Measurements from ENCODE around the gene MYL3. TPM values are rescaled to one million over a fixed set of nuclear protein-coding genes. Genes with fewer than 3 reads are reported as not detected.

The MYL3 gene
- total and polyA plus RNA-seq, 2 donors = 4.0 to 19.8 TPM

DNA sequence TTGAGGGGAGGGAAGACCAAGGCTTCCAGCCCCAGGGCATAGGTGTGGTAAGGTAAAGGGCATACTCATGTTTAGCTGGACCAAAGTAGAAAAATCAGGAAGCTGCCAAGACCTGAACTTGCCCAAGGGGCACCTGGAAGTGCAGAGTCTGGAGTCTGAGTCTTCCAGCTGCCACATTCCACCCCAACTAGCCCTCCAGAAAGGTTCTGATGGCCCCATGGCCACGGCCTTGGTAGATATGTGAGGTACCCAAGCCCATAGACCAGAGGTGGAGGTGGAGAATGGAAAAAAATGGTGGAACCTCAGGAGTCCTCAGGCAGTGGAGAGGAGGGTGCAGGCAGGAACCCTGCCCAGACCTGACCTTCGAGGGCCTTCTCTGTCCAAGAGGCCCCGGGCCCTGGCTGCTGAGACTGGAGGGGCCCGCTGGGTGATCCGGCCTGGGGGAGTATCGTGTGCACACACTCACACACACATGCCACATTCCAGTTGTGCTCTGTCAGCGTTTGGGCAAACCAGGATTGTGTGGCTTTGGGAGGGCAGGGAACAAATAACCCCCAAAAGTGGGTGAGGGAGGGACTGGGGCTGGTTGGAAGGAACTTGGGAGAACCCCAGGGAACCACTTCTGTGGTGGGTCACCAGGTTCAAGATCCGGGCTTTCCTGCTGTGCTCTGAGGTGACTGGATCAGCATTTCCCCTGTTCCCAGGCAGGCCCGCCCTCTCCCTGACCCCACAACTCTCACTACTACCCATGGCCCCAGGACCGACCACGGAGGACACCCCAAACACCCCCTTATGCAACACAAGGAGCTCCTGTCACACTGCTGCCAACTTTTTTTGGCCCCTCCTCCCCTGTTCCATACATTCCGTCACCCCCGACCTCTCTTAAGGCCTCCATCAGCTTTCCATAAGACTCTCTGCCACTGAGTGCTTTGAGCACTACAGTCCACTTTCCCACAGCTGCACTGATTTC, 11.6 kb downstream of the MYL3 start:
- H3K36me3 ChIP-seq (ENCODE audit: insufficient read depth) = no peaks in the 10 kb centered on the region
- 87% methylated on average over 13 of the region's 13 CpGs for WGBS
- no peak overlapping the region for H3K27ac ChIP-seq (ENCODE audit: low read depth)
- no peak overlapping the region for H3K4me3 ChIP-seq (ENCODE audit: low read depth, low read length)
- DNase-seq (ENCODE audit: extremely low spot score) = no peak
- H3K4me1 ChIP-seq (ENCODE audit: insufficient read depth) = no peaks in the 10 kb centered on the region

DNA sequence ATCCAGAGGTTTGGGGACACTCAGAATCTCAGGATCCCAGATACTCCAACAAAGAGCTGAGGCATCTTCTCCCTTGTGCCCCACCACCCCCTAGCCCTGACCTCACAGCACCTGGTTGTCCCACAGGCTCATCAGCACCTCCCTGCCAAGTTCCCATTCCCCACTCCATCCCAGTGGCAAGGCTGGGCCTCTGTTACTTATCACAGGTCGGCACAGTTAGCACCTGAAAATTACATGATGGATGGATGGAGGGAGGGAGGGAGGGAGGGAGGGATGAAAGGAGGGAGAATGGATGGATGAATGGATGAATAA, 12.8 kb downstream of the MYL3 start:
- Histone ChIP-seq H3K4me3 (ENCODE audit: low read depth, low read length) (no peak overlapping the region), H3K36me3 (ENCODE audit: insufficient read depth) (no peaks in the 10 kb centered on the region), H3K4me1 (ENCODE audit: insufficient read depth) (no peaks in the 10 kb centered on the region), H3K27ac (ENCODE audit: low read depth) (no peak overlapping the region)
- no peak for DNase-seq (ENCODE audit: extremely low spot score)
- 67% methylated on average over 1 of the region's 1 CpG for WGBS

DNA sequence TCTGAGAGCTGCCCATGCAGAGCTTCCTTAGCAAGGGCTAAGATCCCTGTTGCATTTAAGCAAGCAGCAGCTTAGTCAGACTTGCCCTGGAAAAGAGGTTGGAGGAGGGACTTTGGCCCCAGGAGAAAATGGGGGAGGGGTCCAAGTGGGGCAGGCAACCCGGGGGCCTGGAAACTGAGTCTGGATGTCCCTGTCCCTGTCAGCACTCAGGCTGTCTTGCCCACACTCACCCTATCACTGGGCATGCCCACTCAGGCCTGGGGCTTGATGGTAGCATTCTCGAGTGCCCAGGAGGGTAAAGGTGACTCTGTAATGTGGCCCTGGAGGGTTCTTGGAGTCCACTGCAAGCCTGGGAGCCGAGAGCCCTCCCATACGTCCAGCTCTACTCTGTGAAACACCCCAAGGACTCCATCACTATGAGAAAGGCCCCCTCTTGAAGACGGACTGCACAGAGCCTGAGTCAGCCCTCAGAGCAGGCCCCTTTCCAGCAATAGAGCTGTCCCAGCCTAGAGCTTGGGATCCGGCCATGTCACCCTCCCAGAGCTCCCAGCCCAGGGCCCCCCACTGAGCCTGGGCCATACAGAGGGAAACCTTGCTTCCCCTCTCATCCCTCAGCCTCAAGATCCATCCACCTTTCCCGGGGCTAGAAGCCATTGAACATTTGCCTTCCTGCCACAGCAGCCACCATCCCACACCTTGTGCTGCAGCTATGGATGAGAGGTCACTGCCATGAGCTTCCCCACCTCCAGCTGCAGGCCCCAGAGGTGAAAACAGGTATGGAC, 13.4 kb downstream of the MYL3 start:
- no peaks in the 10 kb centered on the region for H3K36me3 ChIP-seq (ENCODE audit: insufficient read depth)
- DNase-seq (ENCODE audit: extremely low spot score) = no peak
- no peaks in the 10 kb centered on the region for H3K4me1 ChIP-seq (ENCODE audit: insufficient read depth)
- no peak overlapping the region for H3K4me3 ChIP-seq (ENCODE audit: low read depth, low read length)
- WGBS = 72% methylated on average over 7 of the region's 7 CpGs
- no peak overlapping the region for H3K27ac ChIP-seq (ENCODE audit: low read depth)

DNA sequence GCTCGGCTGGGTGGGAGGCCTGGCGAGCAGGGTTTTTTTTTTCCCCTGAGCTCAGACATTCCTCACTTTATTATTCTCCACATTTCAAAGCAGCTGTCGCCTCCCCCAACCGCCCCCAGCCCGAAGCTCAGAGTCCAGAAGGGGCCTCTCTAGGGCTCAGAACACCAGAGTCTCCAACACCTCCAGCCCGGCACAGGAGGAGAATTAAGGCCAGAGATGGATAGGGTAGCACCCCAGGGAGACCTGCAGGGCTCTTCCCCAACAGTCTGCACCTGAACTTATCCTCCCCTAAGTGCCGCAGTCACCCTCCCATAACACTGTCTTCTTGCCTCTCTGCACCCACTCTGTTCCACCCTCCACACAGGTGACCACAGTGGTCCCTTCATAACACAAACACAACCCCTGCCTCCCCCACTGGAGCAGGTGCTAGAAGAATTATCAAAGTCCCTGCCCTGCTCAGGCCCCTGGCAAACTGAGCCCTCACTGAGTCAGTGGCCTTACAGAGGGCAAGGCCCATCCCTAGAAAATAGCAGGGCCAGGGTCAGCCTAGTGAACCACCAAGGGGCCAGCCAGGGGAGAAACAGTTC, 14.1 kb downstream of the MYL3 start:
- Histone ChIP-seq H3K27ac (ENCODE audit: low read depth) (no peak overlapping the region), H3K4me1 (ENCODE audit: insufficient read depth) (no peaks in the 10 kb centered on the region), H3K36me3 (ENCODE audit: insufficient read depth) (no peaks in the 10 kb centered on the region), H3K4me3 (ENCODE audit: low read depth, low read length) (no peak overlapping the region)
- no peak for DNase-seq (ENCODE audit: extremely low spot score)
- WGBS = 82% methylated on average over 7 of the region's 7 CpGs

DNA sequence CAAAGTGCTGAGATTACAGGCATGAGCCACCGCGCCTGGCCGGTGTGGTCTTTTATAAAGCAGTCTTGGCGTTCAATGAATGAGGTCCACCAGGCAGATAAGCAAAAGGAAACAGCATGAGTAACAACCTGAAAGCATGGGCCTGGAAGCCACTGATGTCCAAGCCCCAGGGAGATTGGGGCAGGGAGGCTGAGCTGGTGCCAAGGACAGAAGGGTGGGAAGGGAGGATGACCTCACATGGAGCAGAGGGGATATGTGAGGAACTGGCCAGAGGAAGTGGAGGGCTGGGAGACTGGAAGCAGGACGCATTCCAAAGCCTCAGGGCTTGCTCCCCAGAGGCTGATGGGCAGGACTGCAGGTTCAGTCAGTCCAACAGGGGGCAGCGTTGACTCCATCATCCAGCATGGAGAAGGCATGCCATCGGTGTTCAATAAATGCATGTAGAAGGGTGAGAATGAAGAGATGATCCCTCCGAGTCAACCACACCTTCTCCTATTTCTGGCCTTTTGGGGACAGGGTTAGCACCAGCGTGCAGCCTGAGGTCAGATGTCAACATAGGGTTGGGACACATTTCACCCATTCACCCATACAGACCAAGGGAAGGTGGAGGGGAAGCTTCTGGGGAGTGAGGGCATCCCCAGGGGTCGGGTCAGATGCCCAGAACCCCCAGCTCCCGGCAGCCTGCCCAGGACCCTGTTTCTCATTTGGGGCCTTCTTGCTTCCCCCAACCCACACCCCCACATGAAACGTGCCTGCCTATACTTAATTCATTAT, 14.8 kb downstream of the MYL3 start:
- Histone ChIP-seq H3K27ac (ENCODE audit: low read depth) (no peak overlapping the region), H3K36me3 (ENCODE audit: insufficient read depth) (no peaks in the 10 kb centered on the region), H3K4me1 (ENCODE audit: insufficient read depth) (no peaks in the 10 kb centered on the region), H3K4me3 (ENCODE audit: low read depth, low read length) (no peak overlapping the region)
- WGBS = 70% methylated on average over 12 of the region's 12 CpGs
- DNase-seq (ENCODE audit: extremely low spot score) = no peak

DNA sequence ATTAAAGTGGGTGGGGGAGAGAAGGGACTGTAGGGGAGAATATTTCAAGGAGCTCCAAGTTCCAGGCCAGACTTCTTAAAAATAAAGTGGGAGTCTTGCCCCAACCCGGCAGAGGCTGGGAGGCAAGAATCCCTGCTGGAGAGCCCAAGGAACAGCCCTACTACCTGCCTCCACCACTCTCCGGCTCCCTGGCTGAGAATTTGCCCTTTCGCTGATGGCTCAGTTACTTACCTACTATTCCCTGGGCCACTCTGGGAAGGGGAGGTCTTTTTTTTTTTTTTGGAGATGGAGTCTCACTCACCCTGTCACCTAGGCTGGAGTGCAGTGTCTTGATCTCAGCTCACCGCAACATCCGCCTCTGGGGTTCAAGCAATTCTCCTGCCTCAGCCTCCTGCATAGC, 15.5 kb downstream of the MYL3 start:
- H3K4me1 ChIP-seq (ENCODE audit: insufficient read depth) = no peaks in the 10 kb centered on the region
- no peak overlapping the region for H3K4me3 ChIP-seq (ENCODE audit: low read depth, low read length)
- H3K27ac ChIP-seq (ENCODE audit: low read depth) = no peak overlapping the region
- 95% methylated on average over 5 of the region's 5 CpGs for WGBS
- DNase-seq (ENCODE audit: extremely low spot score) = no peak
- H3K36me3 ChIP-seq (ENCODE audit: insufficient read depth) = no peaks in the 10 kb centered on the region

DNA sequence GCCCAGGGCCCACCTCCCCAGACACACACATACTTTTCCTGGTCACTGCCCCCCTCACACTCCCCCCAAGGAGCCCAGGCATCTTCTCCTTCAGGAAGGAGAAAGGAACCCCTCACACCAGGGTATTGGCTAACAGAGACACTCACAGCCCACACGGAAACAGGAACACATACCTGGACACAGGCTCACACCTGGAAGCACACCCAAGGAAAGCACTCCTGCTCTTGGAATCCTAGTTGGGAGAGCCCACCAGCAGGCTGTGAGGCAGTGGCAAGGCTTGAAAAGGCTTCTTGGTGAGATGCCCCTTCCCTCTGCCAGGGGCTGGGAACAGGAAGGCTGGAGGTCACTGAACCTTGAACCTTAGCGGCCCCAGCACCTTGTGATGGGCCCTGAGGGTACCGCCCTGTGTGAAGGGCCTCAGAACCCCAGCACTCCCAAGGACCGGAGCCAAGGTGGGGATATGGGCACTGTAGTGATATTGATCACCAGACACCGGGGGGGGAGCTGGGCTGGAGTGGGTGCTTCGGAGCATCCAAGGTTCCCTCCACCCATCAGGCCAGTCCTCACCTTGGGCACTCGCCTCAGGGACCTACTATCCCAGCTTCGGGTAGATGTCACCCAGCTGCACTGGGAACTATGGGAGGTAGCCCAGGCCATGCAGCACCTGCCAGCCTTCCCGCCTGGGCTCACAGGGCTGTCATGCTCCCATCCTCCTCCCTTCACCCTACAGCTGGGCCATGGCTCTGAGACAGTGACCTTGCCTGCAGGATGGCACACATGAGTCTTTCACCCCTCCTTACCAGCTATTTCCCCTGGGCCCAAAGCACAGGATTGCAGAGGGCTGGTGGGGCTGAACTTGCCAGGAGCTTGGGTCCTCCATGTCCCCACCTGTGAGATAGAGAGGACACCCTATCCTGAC, 16.4 kb downstream of the MYL3 start:
- DNase-seq (ENCODE audit: extremely low spot score) = no peak
- H3K27ac ChIP-seq (ENCODE audit: low read depth) = no peak overlapping the region
- H3K4me1 ChIP-seq (ENCODE audit: insufficient read depth) = no peaks in the 10 kb centered on the region
- H3K4me3 ChIP-seq (ENCODE audit: low read depth, low read length) = peak overlapping the region; percentile 48
- WGBS = 93% methylated on average over 9 of the region's 9 CpGs
- no peaks in the 10 kb centered on the region for H3K36me3 ChIP-seq (ENCODE audit: insufficient read depth)

DNA sequence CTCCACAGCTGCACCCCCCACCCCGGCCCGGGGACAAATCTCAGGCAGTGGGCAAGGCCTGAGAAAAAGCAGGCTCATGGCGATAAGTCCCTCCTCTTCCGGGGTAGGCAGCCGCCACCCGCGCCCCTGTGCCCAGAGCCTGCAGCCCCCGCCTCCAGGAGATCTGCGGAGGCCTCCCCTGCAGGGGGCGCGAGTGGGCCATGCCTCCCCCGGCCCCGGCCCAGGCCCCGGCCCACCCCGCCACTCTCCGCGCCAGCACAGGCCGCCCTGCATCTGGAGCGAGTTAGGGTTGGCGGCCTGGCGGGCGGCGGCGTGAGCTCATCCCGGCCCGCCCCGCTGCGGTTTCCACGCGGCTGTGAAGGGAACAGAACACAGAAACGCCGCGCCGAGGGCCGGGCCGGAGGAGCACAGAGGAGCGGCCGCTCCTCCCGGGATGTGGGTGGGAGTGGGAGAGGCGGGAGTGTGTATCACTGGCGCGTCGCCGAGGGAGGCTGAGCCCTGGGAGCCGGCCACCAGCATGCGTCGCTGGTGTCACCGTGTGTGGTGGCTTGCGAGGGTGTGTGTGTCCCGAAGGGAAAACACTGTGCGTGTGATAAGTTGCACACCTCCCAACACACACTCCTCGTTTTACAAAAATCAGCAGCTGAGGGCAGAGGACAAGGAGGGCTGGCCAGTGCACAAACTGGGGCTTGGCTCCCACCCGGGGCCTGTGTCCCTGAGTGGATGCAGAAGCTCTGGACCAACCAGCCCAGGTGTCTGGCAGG, 17.2 kb downstream of the MYL3 start:
- DNase-seq (ENCODE audit: extremely low spot score) = peak; percentile 58
- Histone ChIP-seq H3K4me1 (ENCODE audit: insufficient read depth) (no peaks in the 10 kb centered on the region), H3K4me3 (ENCODE audit: low read depth, low read length) (peak overlapping the region; percentile 48), H3K36me3 (ENCODE audit: insufficient read depth) (no peaks in the 10 kb centered on the region), H3K27ac (ENCODE audit: low read depth) (peak overlapping the region; percentile 65)
- WGBS = 1% methylated on average over 53 of the region's 53 CpGs

DNA sequence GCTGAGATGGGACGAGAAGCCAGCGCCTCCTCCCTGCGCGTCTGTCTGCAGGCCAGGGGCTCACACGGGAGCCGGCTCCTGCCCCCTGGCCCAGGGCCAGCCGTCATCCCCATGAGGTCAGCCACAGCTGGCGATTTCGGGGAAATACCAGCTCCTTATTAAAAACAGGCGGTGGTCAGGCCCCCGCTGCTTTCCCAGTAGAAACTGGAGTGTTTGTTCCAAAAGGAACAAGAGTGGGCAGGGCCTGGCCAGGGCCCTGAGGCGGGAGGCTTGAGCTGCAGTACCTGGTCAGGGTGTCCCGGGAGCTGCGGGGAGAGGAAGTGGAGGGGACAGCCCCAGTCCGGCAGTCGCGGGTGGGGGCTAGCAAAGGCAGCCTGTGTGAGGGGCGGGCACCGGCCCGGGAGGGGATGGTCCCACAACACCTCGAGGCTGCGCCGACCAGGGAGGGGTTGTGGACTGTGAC, 17.8 kb downstream of the MYL3 start:
- peak overlapping the region; percentile 65 for H3K27ac ChIP-seq (ENCODE audit: low read depth)
- WGBS = 2% methylated on average over 23 of the region's 23 CpGs

DNA sequence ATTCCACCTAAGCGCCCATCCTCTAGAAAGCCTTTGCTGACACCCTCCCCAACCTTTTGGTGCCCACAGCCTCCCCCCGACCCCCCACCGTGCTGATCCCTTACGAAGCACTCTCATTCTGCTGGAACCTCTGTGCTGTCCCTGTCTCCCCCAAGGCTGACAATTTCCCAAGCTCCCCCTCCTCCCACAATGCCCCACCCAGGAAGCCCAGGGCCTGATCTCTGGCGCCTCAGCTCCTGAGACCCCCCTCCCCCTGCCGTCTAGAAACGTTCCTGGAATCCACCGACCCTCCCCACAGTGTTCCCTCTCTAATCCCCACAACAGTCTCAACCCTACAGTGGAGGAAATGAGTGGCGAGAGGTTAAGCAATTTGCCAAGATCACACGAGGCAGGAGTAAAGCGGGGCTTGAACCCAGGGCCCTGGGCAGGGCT, 18.3 kb downstream of the MYL3 start:
- WGBS = 22% methylated on average over 11 of the region's 11 CpGs
- Histone ChIP-seq H3K4me3 (ENCODE audit: low read depth, low read length) (no peak overlapping the region), H3K36me3 (ENCODE audit: insufficient read depth) (no peaks in the 10 kb centered on the region), H3K27ac (ENCODE audit: low read depth) (no peak overlapping the region), H3K4me1 (ENCODE audit: insufficient read depth) (no peaks in the 10 kb centered on the region)
- DNase-seq (ENCODE audit: extremely low spot score) = no peak

More for the DNA sequence above, 17.8 kb downstream of the MYL3 start:
- Histone ChIP-seq H3K36me3 (ENCODE audit: insufficient read depth) (no peaks in the 10 kb centered on the region), H3K4me3 (ENCODE audit: low read depth, low read length) (peak overlapping the region; percentile 48), H3K4me1 (ENCODE audit: insufficient read depth) (no peaks in the 10 kb centered on the region)
- peak; percentile 25 for DNase-seq (ENCODE audit: extremely low spot score)

DNA sequence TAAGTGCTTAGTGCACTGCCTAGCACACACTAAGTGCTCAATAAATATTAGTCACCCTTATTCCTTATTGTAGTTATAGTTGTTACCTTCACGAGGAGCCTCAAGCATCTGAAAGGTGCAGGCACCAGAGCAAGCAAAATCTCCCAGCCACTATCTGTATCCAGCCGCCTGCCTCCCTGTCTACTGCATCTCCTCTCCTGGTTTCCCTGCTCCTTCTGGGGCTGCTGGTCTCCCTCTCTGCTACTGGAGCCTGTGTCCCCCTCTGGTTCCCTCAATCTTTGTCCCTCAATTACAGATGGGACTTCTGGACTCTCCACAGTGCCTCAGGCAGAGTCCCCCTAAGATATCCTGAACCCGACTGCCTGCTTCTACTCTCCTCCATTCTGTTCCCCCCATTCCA, 18.8 kb downstream of the MYL3 start:
- Histone ChIP-seq H3K4me3 (ENCODE audit: low read depth, low read length) (no peak overlapping the region), H3K36me3 (ENCODE audit: insufficient read depth) (no peaks in the 10 kb centered on the region), H3K4me1 (ENCODE audit: insufficient read depth) (no peaks in the 10 kb centered on the region), H3K27ac (ENCODE audit: low read depth) (no peak overlapping the region)
- WGBS = 72% methylated on average over 3 of the region's 3 CpGs
- no peak for DNase-seq (ENCODE audit: extremely low spot score)

DNA sequence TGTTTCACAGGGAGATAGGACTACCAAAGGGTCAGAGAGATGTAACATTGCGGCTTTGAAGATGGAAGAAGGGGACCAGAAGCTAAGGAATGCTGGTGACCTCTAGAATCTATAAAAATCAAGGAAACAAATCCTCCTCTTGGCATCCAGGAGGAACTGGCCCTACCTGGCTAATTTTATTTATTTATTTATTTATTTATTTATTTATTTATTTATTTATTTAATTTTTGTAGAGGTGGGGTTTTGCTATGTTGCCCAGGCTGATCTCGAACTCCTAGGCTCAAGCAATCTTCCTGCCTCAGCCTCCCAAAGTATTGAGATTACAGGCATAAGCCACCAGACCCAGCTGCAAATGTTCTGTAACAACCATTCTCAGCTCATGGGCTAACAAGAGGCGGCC, 19.7 kb downstream of the MYL3 start:
- Histone ChIP-seq H3K27ac (ENCODE audit: low read depth) (no peak overlapping the region), H3K4me1 (ENCODE audit: insufficient read depth) (no peaks in the 10 kb centered on the region), H3K36me3 (ENCODE audit: insufficient read depth) (no peaks in the 10 kb centered on the region), H3K4me3 (ENCODE audit: low read depth, low read length) (no peak overlapping the region)
- WGBS = over 99% methylated on average over 3 of the region's 3 CpGs
- no peak for DNase-seq (ENCODE audit: extremely low spot score)
